GM12878 (cell line): ENCODE results near the gene AVPR1B. TPM values are rescaled to one million over a fixed set of nuclear protein-coding genes. Genes with fewer than 3 reads are reported as not detected.

Source experiments
- ATAC-seq: fragments of 200-7000 bp; cut with Tn5 transposase; 3 replicates; pipeline ENCODE4 v1.9.1; 2020; ENCODE audit warnings: mild to moderate bottlenecking, moderate library complexity
- BruUV-seq: library from RNA; stranded (reverse); fragments of 400-500 nt; replicated peaks from 2 replicates; lab custom pipeline; 2021; lab: Mats Ljungman, UMichigan
- CTCF ChIA-PET: fragments of 300-600 bp; sonication (Branson Sonifier 250); formaldehyde crosslinking; extraction: SDS; loops from one replicate; lab custom pipeline; 2021; ENCODE audit warnings: inconsistent platforms; lab: Yijun Ruan, JAX
- POLR2A ChIA-PET: fragments of 350-600 bp; formaldehyde crosslinking; extraction: SDS; loops from one replicate; lab custom pipeline; 2021; ENCODE audit warnings: inconsistent platforms; lab: Charles Lee
- RAD21 ChIA-PET: fragments of 300-600 bp; sonication (Branson Sonifier 250); formaldehyde crosslinking; loops from one replicate; lab custom pipeline; 2023; ENCODE audit warnings: antibody characterized with exemption; ENCODE audit not compliant: unreplicated experiment; lab: Charles Lee
- SMC1A ChIA-PET: fragments of 300-600 bp; sonication (Branson Sonifier 250); formaldehyde crosslinking; loops from one replicate; lab custom pipeline; 2023; ENCODE audit not compliant: unreplicated experiment, uncharacterized antibody; lab: Charles Lee
- DNase-seq: peaks from one replicate; pipeline ENCODE4 v3.0.0-alpha.2; 2011; ENCODE audit warnings: low read depth, low spot score
- FAIRE-seq: peaks from 3 replicates; lab custom pipeline; 2011; peaks lifted over from hg19 to GRCh38; lab: Jason Lieb, UNC
- H2AFZ ChIP-seq: 2 replicates; pipeline ENCODE4 v1.6.0; 2011; ENCODE audit warnings: low read depth, low read length, control low read depth; ENCODE audit not compliant: control insufficient read depth
- H3K27ac ChIP-seq: 2 replicates; pipeline ENCODE4 v1.5.1; 2011; ENCODE audit warnings: control low read depth; ENCODE audit not compliant: control insufficient read depth, insufficient read depth
- H3K27me3 ChIP-seq, 2 experiments: replicated peaks in 1 of 2; 2 replicates each; pipeline versions ENCODE4 v1.6.0 to v1.6.1; 2011; ENCODE audit warnings: low read length in 1 of 2; ENCODE audit not compliant: control insufficient read depth in 2 of 2, insufficient read depth in 2 of 2
- H3K36me3 ChIP-seq, 2 experiments: 2 replicates each; pipeline ENCODE4 v1.5.1; 2011; ENCODE audit warnings: low read length in 1 of 2; ENCODE audit not compliant: control insufficient read depth in 2 of 2, insufficient read depth in 2 of 2
- H3K4me1 ChIP-seq: 2 replicates; pipeline ENCODE4 v1.6.1; 2011; ENCODE audit warnings: mild to moderate bottlenecking, low read length, moderate library complexity, mixed read lengths; ENCODE audit not compliant: control insufficient read depth, insufficient read depth
- H3K4me2 ChIP-seq: 2 replicates; pipeline ENCODE4 v1.6.0; 2011; ENCODE audit warnings: control low read depth; ENCODE audit not compliant: control insufficient read depth, insufficient read depth
- H3K4me3 ChIP-seq: fragments of 200-600 bp; sonication (generic); 2 replicates; pipeline ENCODE4 v1.5.1; 2016
- H3K79me2 ChIP-seq: 2 replicates; pipeline ENCODE4 v1.6.0; 2011; ENCODE audit warnings: low read length; ENCODE audit not compliant: control insufficient read depth, insufficient read depth
- H3K9ac ChIP-seq: 2 replicates; pipeline ENCODE4 v1.8.0; 2011; ENCODE audit warnings: low read length, control low read depth, mixed read lengths; ENCODE audit not compliant: control insufficient read depth, insufficient read depth
- H3K9me3 ChIP-seq: replicated peaks from 3 replicates; pipeline ENCODE4 v1.5.1; 2011; ENCODE audit warnings: mild to moderate bottlenecking, low read length; ENCODE audit not compliant: control insufficient read depth, insufficient read depth
- H4K20me1 ChIP-seq: 2 replicates; pipeline ENCODE4 v1.6.0; 2011; ENCODE audit not compliant: control insufficient read depth, insufficient read depth
- BACH1 ChIP-seq: fragments of 450-650 bp; IDR thresholded peaks from 2 replicates; pipeline ENCODE4 v1.6.1; 2017; ENCODE audit warnings: mild to moderate bottlenecking, borderline replicate concordance
- ETV6 ChIP-seq, 2 experiments: fragments of 450-650 bp in 1 of 2; IDR thresholded peaks in 1 of 2; conservative IDR thresholded peaks in 1 of 2; 2 replicates each; pipeline ENCODE4 v1.6.1; 2014; ENCODE audit warnings: antibody characterized with exemption in 1 of 2, borderline replicate concordance in 1 of 2, low read depth in 1 of 2, mild to moderate bottlenecking in 1 of 2, moderate library complexity in 1 of 2
- FOXK2 ChIP-seq: fragments of 450-650 bp; IDR thresholded peaks from 2 replicates; pipeline ENCODE4 v1.6.1; 2017; ENCODE audit warnings: mild to moderate bottlenecking, moderate library complexity
- GATAD2B ChIP-seq: fragments of 450-650 bp; conservative IDR thresholded peaks from 2 replicates; pipeline ENCODE4 v1.6.1; 2017; ENCODE audit warnings: low read depth, mild to moderate bottlenecking, moderate library complexity
- NRF1 ChIP-seq: conservative IDR thresholded peaks from 2 replicates; pipeline ENCODE4 v1.6.1; 2011; ENCODE audit warnings: mild to moderate bottlenecking, low read depth, low read length, improper control_type of control experiment
- RUNX3 ChIP-seq: IDR thresholded peaks from 2 replicates; pipeline ENCODE4 v1.6.1; 2012; ENCODE audit warnings: low read length, inconsistent platforms
- TCF12 ChIP-seq: IDR thresholded peaks from 2 replicates; pipeline ENCODE4 v1.6.1; 2011; ENCODE audit warnings: low read depth, mild to moderate bottlenecking, low read length
- WGBS: methylation state at CpG from one replicate; pipeline ENCODE4 v1.1.6; 2016; ENCODE audit warnings: low lambda C conversion rate; ENCODE audit not compliant: insufficient replicate concordance, insufficient coverage; ENCODE audit errors: missing lambda C conversion rate; 5-methylcytosine and 5-hydroxymethylcytosine counted together
- in situ Hi-C: fragments of 300-500 bp; cut with MboI; formaldehyde crosslinking; loops from 9 replicates; pipeline ENCODE4 v1.14.3; 2018; ENCODE audit warnings: mixed read lengths
- intact Hi-C: fragments of 100-400 bp; cut with micrococcal nuclease; formaldehyde crosslinking; loops from one replicate; pipeline ENCODE4 v1.14.2; 2022; ENCODE audit not compliant: unreplicated experiment
- polyA plus RNA-seq, 11 experiments: library from polyadenylated mRNA; depleted of rRNA in 4 of 11; unstranded in 6 of 11; stranded (reverse) in 5 of 11; fragments of >200 nt; fragmentation: Nextera tagmentation in 4 of 11; fragmentation: Illumina TruSeq in 1 of 11; extraction: Ambion mirVana in 4 of 11; extraction: Trizol in 1 of 11; gene quantifications; 1 replicate in 1 of 11; 2 replicates in 10 of 11; pipeline versions ENCODE4 v1.2.1 to v1.2.3, GENCODE V29; 2011 to 2016; ENCODE audit warnings: inconsistent platforms in 2 of 11, missing spikeins in 2 of 11, low read depth in 1 of 11
- total RNA-seq, 4 experiments: library from RNA; depleted of rRNA in 3 of 4; stranded (reverse); fragments of >200 nt in 3 of 4; fragmentation: Illumina TruSeq in 1 of 4; extraction: Trizol in 1 of 4; gene quantifications; 2 replicates each; pipeline versions ENCODE4 v1.2.1 to v1.2.3, GENCODE V29; 2013 to 2021
- TF ChIP-seq, protein P1 (sequence below), 3 experiments: IDR thresholded peaks in 2 of 3; conservative IDR thresholded peaks in 1 of 3; 2 replicates each; pipeline ENCODE4 v1.5.1; 2011; ENCODE audit warnings: low read depth in 3 of 3, low read length in 3 of 3, mild to moderate bottlenecking in 3 of 3, control low read depth in 2 of 3, moderate library complexity in 2 of 3, inconsistent platforms in 1 of 3, mixed read lengths in 1 of 3; ENCODE audit not compliant: control insufficient read depth in 2 of 3, insufficient read depth in 1 of 3; ENCODE audit errors: extremely low read depth in 1 of 3
- TF ChIP-seq, protein P2 (sequence below): fragments of 150-350 bp; IDR thresholded peaks from 2 replicates; pipeline ENCODE4 v1.6.1; 2016; ENCODE audit warnings: low read depth, low read length
- TF ChIP-seq, protein P3 (sequence below): IDR thresholded peaks from 2 replicates; pipeline ENCODE4 v1.6.1; 2012; ENCODE audit warnings: low read depth, low read length, improper control_type of control experiment

Gene AVPR1B
- total and polyA plus RNA-seq, 10 of the 15 experiments (the other 5 are each of a cell fraction or from before 2014, with no cell fraction given) = not detected

DNA sequence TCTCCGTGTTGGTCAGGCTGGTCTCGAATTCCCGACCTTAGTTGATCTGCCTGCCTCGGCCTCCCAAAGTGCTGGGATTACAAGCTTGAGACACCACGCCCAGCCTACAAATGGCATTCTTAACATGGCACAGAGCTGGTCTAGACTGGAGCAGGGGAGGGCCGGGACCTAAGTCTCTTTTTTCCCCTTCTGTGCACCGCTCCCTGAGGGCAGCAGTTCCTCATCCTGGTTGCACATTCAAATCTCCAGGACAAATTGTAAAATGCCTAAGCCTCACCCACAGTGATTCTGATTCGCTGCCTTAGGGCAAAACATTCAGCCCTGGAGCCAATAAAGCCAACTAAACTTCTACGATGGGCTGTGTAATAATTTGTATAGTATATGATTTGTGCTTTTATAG is 10.1 kb upstream of the AVPR1B start:
- in situ Hi-C loops (no loop called here), intact Hi-C loops (no loop called here)
- H3K36me3 ChIP-seq = no peaks in the 10 kb centered on the region
- no peak overlapping the region for H3K9ac ChIP-seq
- no peak overlapping the region for H2AFZ ChIP-seq
- POLR2A ChIA-PET = interaction anchor here (0.7 kb wide), 1 partner anchor 135 kb away, joined by 4 read pairs; no protein-coding TSS in a partner anchor
- H3K9me3 ChIP-seq = no peaks in the 10 kb centered on the region
- H3K27me3 ChIP-seq = peaks cover 2 to 10% of the 10 kb centered on the region in 2 experiments; a peak in 3 of 4 replicates
- CTCF ChIA-PET = no interaction called here
- H3K4me3 ChIP-seq = no peak overlapping the region
- H3K79me2 ChIP-seq = no peaks in the 10 kb centered on the region
- RAD21 ChIA-PET = no interaction called here
- ATAC-seq (no peak), DNase-seq (no peak)
- no peak overlapping the region for H3K27ac ChIP-seq
- no peak overlapping the region for H3K4me2 ChIP-seq
- SMC1A ChIA-PET = interaction anchor here (1.4 kb wide), 1 partner anchor 10 kb away, joined by 3 read pairs; no protein-coding TSS in a partner anchor
- TF ChIP-seq FOXK2 (no peak), GATAD2B (no peak), BACH1 (no peak)
- TF ChIP-seq, protein P1, sequence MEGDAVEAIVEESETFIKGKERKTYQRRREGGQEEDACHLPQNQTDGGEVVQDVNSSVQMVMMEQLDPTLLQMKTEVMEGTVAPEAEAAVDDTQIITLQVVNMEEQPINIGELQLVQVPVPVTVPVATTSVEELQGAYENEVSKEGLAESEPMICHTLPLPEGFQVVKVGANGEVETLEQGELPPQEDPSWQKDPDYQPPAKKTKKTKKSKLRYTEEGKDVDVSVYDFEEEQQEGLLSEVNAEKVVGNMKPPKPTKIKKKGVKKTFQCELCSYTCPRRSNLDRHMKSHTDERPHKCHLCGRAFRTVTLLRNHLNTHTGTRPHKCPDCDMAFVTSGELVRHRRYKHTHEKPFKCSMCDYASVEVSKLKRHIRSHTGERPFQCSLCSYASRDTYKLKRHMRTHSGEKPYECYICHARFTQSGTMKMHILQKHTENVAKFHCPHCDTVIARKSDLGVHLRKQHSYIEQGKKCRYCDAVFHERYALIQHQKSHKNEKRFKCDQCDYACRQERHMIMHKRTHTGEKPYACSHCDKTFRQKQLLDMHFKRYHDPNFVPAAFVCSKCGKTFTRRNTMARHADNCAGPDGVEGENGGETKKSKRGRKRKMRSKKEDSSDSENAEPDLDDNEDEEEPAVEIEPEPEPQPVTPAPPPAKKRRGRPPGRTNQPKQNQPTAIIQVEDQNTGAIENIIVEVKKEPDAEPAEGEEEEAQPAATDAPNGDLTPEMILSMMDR (IDR thresholded peaks at IDR 0.05 in 2 of 3, conservative IDR thresholded peaks at IDR 0.05 in 1 of 3; ENCODE audit: control insufficient read depth in 2 of 3, extremely low read depth in 1 of 3, insufficient read depth in 1 of 3, low read depth in 3 of 3, low read length in 3 of 3) = no peak
- TF ChIP-seq, all 136 proteins: peak for 0
- no peak for FAIRE-seq
- Histone ChIP-seq H4K20me1 (no peaks in the 10 kb centered on the region), H3K4me1 (no peaks in the 10 kb centered on the region)
- no TSS peak for BruUV-seq
- WGBS = 22% methylated on average over 9 of the region's 9 CpGs

DNA sequence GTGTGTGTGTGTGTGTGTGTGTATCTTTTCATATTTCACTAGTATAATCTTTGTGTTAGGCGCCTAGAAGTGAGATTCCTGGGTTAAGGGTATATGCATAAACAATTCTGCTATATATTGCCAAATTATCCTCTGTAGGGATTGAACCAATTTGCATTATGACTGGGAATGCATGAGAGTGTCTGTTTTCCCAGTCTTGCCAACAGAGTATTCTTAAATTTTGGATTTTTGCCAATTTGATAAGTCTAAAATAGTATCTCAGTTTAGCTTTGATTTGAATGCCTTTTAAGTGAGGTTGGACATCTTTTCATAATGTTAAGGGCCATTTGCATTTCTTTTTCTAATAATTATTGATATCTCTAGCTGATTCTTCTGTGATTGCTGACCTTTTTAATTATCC is 8.2 kb upstream of the AVPR1B start:
- Histone ChIP-seq H4K20me1 (no peaks in the 10 kb centered on the region), H3K79me2 (no peaks in the 10 kb centered on the region), H2AFZ (no peak overlapping the region), H3K36me3 (no peaks in the 10 kb centered on the region), H3K4me2 (no peak overlapping the region), H3K9me3 (peaks cover 2% of the 10 kb centered on the region), H3K4me1 (no peaks in the 10 kb centered on the region), H3K27ac (no peak overlapping the region), H3K9ac (no peak overlapping the region), H3K27me3 (peaks cover 2 to 10% of the 10 kb centered on the region in 2 experiments; a peak in 2 of 4 replicates), H3K4me3 (no peak overlapping the region)
- TF ChIP-seq RUNX3 (no peak), ETV6 (conservative IDR thresholded peaks at IDR 0.05 in 1 of 2, IDR thresholded peaks at IDR 0.05 in 1 of 2; ENCODE audit: borderline replicate concordance in 1 of 2, low read depth in 1 of 2) (no peak), TCF12 (no peak), NRF1 (no peak)
- TF ChIP-seq, protein P2, sequence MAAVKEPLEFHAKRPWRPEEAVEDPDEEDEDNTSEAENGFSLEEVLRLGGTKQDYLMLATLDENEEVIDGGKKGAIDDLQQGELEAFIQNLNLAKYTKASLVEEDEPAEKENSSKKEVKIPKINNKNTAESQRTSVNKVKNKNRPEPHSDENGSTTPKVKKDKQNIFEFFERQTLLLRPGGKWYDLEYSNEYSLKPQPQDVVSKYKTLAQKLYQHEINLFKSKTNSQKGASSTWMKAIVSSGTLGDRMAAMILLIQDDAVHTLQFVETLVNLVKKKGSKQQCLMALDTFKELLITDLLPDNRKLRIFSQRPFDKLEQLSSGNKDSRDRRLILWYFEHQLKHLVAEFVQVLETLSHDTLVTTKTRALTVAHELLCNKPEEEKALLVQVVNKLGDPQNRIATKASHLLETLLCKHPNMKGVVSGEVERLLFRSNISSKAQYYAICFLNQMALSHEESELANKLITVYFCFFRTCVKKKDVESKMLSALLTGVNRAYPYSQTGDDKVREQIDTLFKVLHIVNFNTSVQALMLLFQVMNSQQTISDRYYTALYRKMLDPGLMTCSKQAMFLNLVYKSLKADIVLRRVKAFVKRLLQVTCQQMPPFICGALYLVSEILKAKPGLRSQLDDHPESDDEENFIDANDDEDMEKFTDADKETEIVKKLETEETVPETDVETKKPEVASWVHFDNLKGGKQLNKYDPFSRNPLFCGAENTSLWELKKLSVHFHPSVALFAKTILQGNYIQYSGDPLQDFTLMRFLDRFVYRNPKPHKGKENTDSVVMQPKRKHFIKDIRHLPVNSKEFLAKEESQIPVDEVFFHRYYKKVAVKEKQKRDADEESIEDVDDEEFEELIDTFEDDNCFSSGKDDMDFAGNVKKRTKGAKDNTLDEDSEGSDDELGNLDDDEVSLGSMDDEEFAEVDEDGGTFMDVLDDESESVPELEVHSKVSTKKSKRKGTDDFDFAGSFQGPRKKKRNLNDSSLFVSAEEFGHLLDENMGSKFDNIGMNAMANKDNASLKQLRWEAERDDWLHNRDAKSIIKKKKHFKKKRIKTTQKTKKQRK = no peak
- TF ChIP-seq, protein P3, sequence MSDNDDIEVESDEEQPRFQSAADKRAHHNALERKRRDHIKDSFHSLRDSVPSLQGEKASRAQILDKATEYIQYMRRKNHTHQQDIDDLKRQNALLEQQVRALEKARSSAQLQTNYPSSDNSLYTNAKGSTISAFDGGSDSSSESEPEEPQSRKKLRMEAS = no peak
- RAD21 ChIA-PET = no interaction called here
- in situ Hi-C loops = no loop called here
- ATAC-seq = no peak
- DNase-seq = no peak
- no TSS peak for BruUV-seq
- SMC1A ChIA-PET = interaction anchor here (0.8 kb wide), 1 partner anchor 387 kb away, joined by 3 read pairs; no protein-coding TSS in a partner anchor
- no peak for FAIRE-seq
- 88% methylated on average over 1 of the region's 1 CpG for WGBS
- CTCF ChIA-PET = interaction anchor here (0.6 to 2.1 kb wide), 2 partner anchors 19 to 206 kb away, joined by 3 to 5 read pairs; no protein-coding TSS in a partner anchor
- POLR2A ChIA-PET = no interaction called here
- intact Hi-C loops = no loop called here
